Measurements from ENCODE around the gene CCDC61.

DNA sequence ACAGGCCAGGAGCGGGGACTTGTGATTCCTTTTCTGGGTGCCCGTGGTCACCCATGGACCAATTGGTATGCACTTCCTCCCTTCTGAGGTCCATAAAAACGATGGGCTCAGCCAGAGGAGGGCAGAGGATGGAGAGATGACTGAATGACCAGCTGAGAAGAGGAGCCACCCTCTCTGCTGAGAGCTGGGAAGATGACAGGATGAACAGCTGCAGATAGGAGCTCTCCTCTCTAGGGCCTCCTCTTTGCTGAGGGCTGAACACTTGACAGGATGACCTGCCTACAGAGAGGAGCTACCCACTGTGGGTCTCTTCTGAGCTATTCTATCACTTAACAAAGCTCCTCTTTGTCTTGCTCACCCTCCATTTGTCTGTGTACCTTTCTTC, 41.5 kb downstream of the CCDC61 start:
- TF ChIP-seq, protein P1, sequence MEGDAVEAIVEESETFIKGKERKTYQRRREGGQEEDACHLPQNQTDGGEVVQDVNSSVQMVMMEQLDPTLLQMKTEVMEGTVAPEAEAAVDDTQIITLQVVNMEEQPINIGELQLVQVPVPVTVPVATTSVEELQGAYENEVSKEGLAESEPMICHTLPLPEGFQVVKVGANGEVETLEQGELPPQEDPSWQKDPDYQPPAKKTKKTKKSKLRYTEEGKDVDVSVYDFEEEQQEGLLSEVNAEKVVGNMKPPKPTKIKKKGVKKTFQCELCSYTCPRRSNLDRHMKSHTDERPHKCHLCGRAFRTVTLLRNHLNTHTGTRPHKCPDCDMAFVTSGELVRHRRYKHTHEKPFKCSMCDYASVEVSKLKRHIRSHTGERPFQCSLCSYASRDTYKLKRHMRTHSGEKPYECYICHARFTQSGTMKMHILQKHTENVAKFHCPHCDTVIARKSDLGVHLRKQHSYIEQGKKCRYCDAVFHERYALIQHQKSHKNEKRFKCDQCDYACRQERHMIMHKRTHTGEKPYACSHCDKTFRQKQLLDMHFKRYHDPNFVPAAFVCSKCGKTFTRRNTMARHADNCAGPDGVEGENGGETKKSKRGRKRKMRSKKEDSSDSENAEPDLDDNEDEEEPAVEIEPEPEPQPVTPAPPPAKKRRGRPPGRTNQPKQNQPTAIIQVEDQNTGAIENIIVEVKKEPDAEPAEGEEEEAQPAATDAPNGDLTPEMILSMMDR (conservative IDR thresholded peaks at IDR 0.05; ENCODE audit: low read depth, low read length): no peak
- TF ChIP-seq EZH2phosphoT487 (IDR thresholded peaks at IDR 0.05; ENCODE audit: borderline replicate concordance, low read length) (no peak), EZH2 (IDR thresholded peaks at IDR 0.05; ENCODE audit: low read length, unreplicated experiment) (no peak)

Measured in PC-3 (cell line).